HG03469 (cell line): Measurements from ENCODE around the gene MET.

Source experiments
- ATAC-seq: cut with Tn5 transposase; IDR thresholded peaks from one replicate; pipeline ENCODE4 v1.9.1; 2021; ENCODE audit warnings: mild to moderate bottlenecking, moderate library complexity, moderate number of reproducible peaks; ENCODE audit not compliant: unreplicated experiment

The MET gene

GRCh38 chr7:116842371-116842770, 170.4 kb downstream of the MET start:
- ATAC-seq, result no peak

GRCh38 chr7:116843378-116843777, 171.4 kb downstream of the MET start:
- no peak for ATAC-seq
